ENCODE data around the gene PAQR6.

PAQR6 gene, protein sequence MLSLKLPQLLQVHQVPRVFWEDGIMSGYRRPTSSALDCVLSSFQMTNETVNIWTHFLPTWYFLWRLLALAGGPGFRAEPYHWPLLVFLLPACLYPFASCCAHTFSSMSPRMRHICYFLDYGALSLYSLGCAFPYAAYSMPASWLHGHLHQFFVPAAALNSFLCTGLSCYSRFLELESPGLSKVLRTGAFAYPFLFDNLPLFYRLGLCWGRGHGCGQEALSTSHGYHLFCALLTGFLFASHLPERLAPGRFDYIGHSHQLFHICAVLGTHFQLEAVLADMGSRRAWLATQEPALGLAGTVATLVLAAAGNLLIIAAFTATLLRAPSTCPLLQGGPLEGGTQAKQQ

GRCh38 chr1:156247460-156248322 lies at the start of gene PAQR6:
PAQR6 (minus strand) TSS chr1:156248056; CDS start chr1:156246731, 1,325 bp downstream.
- DNase-seq = no peak

DNA sequence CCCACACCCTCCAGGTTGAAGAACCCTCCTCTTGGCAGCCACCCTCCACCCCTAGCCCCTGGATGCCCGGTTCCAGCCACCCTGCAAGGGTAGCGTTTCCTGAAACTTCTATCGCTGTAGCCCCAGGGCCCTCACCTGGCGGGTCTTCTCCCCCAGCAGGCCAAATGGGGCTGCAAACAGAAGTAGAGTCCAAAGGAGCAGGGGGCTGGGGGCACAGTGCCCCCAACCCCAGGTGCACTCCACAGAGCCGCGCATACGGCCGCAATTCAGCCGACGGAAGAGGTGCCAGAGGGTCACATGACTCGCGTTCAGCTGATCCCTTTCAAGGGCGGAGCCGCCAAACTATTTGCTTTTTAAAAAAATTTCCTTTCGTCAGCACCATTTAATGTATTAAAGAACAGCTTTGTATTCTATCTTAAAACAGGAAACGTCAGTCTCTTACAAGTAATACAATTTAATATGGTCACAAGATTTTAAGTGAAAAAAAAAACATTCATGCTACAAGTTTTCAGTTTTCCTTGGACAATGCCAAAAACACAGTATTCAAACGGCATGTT lies 47.6 kb upstream of the PAQR6 start, which contains the start of gene GLMP:
TSS of gene GLMP (minus strand) at position 289 of the 557 bp plus-strand sequence. CDS start at position 255, 34 bp downstream.
- DNase-seq = peak; percentile 61

- DNase-seq = no peak
Measured at GRCh38 chr1:156293895-156294294, 46.0 kb upstream of the PAQR6 start.

DNA sequence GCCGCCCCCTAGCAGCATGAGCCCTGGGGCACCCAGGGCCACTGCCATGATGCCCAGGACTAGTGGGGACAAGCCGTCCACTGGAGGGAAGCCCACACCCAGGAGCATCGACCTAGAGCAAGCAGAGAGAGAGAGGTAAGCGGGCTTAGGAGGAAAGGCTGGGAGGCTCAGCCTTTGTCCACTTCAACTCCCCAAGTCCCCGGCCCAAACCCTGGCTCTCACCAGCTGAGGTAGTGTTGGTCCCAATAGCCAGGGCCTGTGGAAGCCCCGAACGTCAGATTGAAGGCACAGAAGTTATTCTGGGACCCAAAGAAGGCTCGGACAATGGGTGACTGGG lies 45.2 kb upstream of the PAQR6 start:
- DNase-seq = no peak

DNA sequence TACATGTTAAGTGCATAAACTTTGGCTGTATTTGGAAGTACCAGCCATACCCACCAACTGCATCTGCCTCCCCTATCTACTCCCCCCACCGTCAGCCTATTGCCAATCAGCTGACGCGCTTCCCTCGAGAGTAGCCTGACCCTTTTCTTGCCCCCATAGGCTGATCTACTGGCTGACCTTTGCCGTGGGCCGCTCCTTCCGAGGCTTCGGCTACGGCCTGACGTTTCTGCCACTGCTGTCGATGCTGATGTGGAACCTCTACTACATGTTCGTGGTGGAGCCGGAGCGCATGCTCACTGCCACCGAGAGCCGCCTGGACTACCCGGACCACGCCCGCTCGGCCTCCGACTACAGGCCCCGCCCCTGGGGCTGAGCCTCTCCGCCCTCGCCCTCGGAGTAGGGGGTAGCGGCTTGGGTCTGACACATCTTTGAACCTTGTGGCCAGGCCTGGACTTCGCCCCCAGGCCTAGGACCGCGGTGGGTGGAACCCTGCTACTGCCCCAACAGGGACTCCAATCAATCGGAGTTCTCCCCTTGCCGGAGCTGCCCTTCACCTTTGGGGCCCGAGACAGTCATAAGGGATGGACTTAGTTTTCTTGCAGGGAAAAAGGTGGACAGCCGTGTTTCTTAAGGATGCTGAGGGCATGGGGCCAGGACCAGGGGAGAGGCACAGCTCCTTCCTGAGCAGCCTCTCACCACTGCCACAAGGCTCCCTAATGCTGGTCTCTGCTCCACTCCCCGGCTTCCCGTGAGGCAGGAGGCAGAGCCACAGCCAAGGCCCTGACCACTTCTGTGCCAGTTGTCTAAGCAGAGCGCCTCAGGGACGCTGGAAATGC lies 43.6 kb upstream of the PAQR6 start:
- no peak for DNase-seq

GRCh38 chr1:156289857-156290256 lies 42.0 kb upstream of the PAQR6 start:
- no peak for DNase-seq

DNA sequence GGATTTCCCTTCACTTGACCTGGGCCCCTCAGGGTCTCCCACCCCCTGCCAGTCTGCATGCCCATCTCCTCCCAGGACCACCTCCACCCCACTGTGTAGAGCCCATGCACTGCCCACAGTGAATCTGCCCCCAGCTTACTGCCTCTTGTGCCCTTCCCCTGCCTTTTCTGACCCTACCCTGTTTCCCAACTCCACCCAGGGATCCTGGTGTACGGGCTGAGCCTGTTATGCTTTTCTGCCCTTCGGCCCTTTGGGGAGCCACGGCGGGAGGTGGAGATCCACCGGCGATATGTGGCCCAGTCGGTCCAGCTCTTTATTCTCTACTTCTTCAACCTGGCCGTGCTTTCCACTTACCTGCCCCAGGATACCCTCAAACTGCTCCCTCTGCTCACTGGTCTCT lies 38.2 kb upstream of the PAQR6 start:
- no peak for DNase-seq

- no peak for DNase-seq
Measured at GRCh38 chr1:156285437-156285836, 37.6 kb upstream of the PAQR6 start.

GRCh38 chr1:156284757-156285156 lies 36.9 kb upstream of the PAQR6 start:
- DNase-seq = no peak

- no peak for DNase-seq
Measured at GRCh38 chr1:156284112-156284511, 36.3 kb upstream of the PAQR6 start, which contains the start of gene TMEM79. TMEM79 (plus strand) TSS chr1:156284325; CDS start chr1:156285227, 902 bp downstream.

DNA sequence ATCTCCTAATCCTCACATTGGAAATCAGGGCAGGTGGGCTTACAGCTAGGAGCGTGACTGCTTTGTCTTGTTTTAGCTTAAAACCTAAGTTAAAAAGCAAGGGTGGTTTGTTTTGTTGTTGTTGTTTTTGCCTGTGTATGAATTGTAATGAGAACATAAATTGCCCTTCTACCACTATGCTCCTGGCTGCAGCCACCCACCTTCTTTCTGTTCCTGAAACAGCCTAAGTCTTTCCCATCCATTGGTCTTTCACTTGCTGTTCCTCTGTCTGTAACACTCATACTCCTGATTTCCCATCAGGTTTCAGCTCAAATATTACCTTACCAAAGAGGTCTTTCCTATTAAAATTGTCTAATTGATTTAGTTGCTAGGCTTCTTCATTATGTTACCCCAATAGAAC lies 35.7 kb upstream of the PAQR6 start:
- no peak for DNase-seq

DNA sequence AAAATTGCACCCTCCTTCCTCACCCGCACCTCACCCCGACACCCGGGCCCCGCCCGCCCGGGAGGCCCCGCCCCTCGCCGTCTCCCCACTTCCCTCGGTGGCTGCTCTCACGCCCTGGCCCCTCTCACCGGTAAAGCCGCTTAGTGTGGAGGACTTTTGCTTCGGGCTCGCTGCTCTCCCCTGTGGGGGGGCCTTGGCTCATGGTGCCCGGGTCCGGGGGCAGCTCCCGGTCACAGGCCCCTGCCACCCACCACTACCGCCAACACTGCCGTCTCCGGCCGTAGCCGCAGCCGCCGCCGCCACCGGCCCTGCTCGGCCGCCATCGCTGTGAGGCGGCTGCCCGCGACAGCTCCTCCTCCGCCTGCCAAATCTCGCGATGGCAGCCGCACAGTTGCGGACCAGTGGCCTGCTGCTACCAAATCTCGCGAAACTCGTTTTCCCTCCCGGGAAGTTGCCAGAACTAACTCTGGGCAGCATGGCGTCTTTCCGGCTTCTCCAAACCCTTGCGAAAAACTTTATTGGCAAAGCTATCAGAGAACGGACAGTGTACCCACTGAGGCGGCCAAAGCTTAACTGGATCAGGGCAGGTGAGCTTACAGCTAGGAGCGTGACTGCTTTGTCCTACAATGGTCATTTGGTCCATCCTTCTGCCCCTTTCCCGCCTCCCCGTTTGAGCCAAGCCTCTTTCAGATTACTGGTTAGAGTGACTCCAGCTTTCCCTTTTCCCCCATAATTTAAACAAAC lies 34.8 kb upstream of the PAQR6 start, which contains the start of gene SMG5:
TSS of gene SMG5 (minus strand) at position 347 of the 744 bp plus-strand sequence. CDS start at position 202, 145 bp downstream.
- DNase-seq = peak; percentile 94

GRCh38 chr1:156281693-156282478 lies 34.0 kb upstream of the PAQR6 start:
- no peak for DNase-seq

GRCh38 chr1:156281281-156281680 lies 33.4 kb upstream of the PAQR6 start:
- no peak for DNase-seq

DNA sequence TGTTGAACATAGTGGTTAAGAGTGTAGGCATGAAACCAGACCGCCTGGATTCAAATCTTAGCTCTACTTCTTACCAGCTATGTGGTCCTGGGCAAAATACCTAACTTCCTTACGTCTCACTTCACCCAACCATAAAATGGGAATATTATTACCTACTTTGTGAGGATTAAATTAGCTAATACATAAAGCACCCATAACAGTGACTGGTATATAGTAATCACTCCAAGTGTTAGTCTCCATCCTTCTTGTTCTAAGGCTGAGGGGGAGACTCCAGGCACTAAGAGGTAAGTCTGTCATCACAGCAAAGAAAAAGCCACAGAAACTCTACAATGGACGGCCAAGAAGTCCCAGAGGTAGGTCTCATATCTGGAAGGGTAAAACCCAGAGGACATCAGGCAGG lies 32.0 kb upstream of the PAQR6 start:
- DNase-seq = no peak

DNA sequence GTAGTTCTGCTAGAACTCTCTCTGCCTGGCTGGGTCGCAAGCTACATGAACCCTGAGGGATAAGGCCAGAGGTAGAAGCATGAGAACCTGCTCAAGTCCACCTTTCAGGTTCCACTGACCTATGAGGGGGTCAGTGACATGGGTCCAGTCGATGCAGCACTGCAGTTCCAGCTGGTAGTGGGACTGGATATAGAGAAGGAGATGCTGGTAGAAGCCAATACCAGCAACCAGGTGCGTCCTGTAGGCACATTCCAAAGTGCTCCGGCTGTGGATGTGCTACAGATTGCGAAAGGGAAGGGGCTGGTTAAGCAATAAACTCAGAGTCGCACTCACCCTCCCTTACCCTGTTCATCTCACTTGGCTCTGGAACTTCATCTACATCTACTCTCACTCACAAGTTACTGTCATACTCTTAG lies 29.1 kb upstream of the PAQR6 start:
- no peak for DNase-seq

GRCh38 chr1:156276532-156276931 lies 28.7 kb upstream of the PAQR6 start:
- DNase-seq = no peak

DNA sequence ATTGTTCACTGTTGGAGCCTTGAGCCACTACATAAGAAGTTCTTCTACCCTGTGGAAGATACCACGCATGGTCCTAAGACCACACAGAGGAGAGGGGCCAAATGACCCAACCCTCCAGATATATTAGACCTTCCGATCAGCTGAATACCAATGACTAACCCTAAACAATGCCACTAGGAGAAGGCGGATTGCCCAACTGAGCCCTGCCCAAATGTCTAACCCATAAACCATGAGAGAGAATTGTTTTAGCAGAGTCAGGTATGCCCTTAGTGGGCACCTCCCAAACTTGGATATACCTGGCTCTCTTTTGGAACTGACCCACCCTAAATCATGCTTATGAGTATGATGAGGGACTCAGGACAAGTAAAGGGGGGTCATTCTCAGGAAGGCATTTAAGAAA lies 22.5 kb upstream of the PAQR6 start:
- no peak for DNase-seq

DNA sequence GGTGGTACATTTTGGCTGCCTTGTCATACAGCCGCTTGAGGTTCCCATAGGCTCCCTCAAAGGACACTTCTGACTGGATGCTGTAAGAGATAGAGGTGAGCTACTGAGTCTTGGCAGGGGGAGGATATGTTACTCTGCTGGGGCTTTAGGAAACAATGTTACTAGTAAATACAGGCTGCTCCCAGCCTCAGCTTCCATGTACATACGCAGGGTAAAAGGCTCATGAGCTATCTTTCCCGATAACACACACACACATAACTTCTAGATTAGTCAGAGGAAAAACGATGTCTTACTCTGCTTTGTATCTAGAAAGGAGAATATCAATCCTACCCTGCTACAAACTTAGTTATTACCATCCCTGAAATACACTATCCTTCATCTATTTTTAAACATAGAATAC lies 20.5 kb upstream of the PAQR6 start:
- DNase-seq = no peak

DNA sequence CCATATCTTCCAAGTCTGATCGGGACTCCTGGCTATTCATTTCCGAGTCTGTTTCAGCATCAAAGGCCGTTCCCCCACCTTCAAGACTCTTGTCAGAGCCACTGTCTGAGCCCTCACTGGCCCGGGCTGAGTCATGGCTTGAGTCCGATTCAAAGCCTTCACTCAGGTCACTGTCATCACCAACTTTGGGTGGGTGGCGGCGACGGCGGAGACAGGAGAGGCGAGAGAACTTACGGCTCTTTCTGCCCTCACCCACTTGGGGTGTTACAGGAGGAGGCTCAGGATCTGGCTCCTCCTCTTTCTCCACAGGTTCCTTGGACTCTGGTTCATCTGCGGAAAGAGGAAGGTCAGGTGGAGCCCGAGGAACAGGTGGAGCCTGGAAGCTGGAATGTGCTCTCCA lies 18.2 kb upstream of the PAQR6 start:
- DNase-seq = no peak

GRCh38 chr1:156263288-156263655 lies 15.4 kb upstream of the PAQR6 start:
- DNase-seq = no peak

Data from activated CD4-positive, CD25-positive, alpha-beta regulatory T cell treated with anti-CD3 and anti-CD28 coated beads, Interleukin-2, amount 50 U/mL, for 72 hours (primary cell).